Measurements from ENCODE around the gene JAK3. TPM values are rescaled to one million over a fixed set of nuclear protein-coding genes. Genes with fewer than 3 reads are reported as not detected.

Gene JAK3
- total and polyA plus RNA-seq, 8 donors, result 0.89 to 50.2 (median 2.9) TPM

DNA sequence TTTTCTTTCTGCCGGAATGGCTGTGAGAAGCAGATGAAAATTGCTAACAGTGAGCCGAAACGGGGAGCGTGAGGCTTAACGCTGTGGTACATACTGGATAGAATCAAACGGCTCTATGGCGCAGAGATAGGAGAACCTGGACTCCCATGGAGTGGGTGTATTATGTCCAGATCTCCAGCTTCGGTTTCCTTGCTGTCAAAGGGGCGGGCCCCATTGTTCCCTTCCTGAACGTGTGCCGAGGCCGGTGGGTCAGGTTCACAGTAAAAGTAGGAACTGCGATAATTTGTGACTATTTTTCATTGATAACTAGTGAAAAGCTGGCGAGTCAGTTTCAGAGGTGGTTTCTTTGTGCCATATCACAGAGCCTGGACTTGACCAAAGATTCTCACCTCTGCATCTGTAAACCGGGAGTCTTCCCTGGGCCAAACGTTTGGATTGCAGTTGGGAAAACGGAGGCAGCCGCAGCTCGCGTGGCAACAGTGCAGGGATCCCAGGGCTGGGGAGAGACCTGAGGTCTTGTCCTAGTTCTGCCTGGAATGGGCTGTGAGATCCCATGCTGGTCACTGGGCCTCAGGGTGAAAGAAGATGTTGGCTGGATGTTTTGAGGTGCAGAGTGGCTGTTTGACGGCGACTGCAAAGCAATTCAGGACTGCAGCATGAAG, 12.7 kb upstream of the JAK3 start:
- no peaks in the 10 kb centered on the region for H3K9me3 ChIP-seq
- peaks cover 33 to 62% (median 51%) of the 10 kb centered on the region in 4 donors for H3K4me1 ChIP-seq
- TF ChIP-seq EP300 (IDR thresholded peaks at IDR 0.05), result no peak
- no peak for TF ChIP-seq POLR2AphosphoS5 (IDR thresholded peaks at IDR 0.05)
- TF ChIP-seq POLR2A (IDR thresholded peaks at IDR 0.05), result no peak
- TF ChIP-seq, protein P1, sequence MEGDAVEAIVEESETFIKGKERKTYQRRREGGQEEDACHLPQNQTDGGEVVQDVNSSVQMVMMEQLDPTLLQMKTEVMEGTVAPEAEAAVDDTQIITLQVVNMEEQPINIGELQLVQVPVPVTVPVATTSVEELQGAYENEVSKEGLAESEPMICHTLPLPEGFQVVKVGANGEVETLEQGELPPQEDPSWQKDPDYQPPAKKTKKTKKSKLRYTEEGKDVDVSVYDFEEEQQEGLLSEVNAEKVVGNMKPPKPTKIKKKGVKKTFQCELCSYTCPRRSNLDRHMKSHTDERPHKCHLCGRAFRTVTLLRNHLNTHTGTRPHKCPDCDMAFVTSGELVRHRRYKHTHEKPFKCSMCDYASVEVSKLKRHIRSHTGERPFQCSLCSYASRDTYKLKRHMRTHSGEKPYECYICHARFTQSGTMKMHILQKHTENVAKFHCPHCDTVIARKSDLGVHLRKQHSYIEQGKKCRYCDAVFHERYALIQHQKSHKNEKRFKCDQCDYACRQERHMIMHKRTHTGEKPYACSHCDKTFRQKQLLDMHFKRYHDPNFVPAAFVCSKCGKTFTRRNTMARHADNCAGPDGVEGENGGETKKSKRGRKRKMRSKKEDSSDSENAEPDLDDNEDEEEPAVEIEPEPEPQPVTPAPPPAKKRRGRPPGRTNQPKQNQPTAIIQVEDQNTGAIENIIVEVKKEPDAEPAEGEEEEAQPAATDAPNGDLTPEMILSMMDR (IDR thresholded peaks at IDR 0.05), result no peak
- peak in 1 of 2 donors; percentile 41 for DNase-seq
- peak overlapping the region; percentile 87 to 98 (median 94) for H3K27ac ChIP-seq
- WGBS, 5 donors, result 1 to 2% (median 1%) methylated on average over 15 to 22 of the region's 22 CpGs
- peak overlapping the region; percentile 94 to 100 (median 98) for H3K4me3 ChIP-seq
- H3K36me3 ChIP-seq, result peaks cover 32 to 48% (median 44%) of the 10 kb centered on the region in 4 donors
- H3K27me3 ChIP-seq, result no peaks in the 10 kb centered on the region
- intact Hi-C loops (cut with DNase I; ENCODE audit: low total_unique reads), result loop anchor here (5.0 to 10.0 kb wide), 2 partner anchors 77 to 134 kb away; no protein-coding TSS in a partner anchor

DNA sequence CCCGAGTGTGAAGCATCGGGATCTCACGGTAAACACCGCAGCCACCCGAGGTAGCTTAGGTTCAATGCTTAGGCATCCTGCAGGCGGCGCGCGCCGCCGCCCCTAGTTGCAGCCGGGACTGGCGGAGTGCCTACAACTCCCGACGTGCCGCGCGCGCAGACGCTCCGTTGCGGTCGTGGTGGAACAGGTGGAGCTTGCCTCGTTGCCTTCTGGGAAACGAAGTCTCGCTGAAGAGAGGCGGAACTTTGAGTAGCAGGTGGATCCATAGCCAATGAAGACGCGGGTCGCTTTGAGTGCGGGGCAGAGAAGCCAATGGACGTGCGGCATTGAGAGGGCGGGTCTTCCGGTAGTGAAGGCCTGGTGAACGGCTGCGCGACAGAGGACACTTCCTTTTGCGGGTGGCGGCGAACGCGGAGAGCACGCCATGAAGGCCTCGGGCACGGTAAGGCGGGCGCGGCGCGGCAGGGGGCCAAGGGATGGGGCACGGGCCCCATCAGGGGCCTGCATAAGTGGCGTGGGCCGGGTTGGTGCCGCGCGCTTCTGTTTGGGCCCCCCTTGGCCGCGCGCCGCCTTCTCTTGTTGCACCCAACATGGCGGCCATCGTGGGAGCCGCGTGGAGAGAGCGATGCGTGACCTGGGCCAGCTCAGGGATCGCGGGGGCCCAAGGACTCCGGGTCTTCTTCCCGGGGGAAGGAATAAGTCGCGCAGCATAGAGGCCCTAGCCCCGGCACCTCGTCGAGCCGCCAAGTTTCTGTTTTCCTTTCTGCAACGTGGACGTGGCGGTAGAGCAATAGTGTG, 11.9 kb upstream of the JAK3 start, which contains the start of gene RPL18A:
Gene RPL18A (plus strand): TSS at position 378 of the 798 bp plus-strand sequence. CDS start 47 bp downstream, at position 425.
- H3K4me3 ChIP-seq, result peak within 1 kb of the TSS; percentile 94 to 100 (median 98)
- DNase-seq, result peak; percentile 99 to 100
- H3K36me3 ChIP-seq, result peaks cover 32 to 41% (median 37%) of the 10 kb centered on the region in 4 donors
- H3K27me3 ChIP-seq, result no peaks in the 10 kb centered on the region
- 0% methylated on average over 24 to 80 of the region's 80 CpGs for WGBS, 5 donors
- TF ChIP-seq EP300 (IDR thresholded peaks at IDR 0.05) (no peak), POLR2AphosphoS5 (IDR thresholded peaks at IDR 0.05) (peak; percentile 86 to 99 (median 97)), POLR2A (IDR thresholded peaks at IDR 0.05) (peak in 2 of 4 donors; percentile 53 to 80)
- TF ChIP-seq, protein P1 (IDR thresholded peaks at IDR 0.05), result peak in 5 of 7 experiments; percentile 73 to 95 (median 76)
- intact Hi-C loops (cut with DNase I; ENCODE audit: low total_unique reads), result loop anchor here (5.0 to 10.0 kb wide), 2 partner anchors 78 to 135 kb away; no protein-coding TSS in a partner anchor
- H3K4me1 ChIP-seq, result peaks cover 33 to 59% (median 49%) of the 10 kb centered on the region in 4 donors
- no peaks in the 10 kb centered on the region for H3K9me3 ChIP-seq
- peak within 1 kb of the TSS; percentile 87 to 98 (median 94) for H3K27ac ChIP-seq

DNA sequence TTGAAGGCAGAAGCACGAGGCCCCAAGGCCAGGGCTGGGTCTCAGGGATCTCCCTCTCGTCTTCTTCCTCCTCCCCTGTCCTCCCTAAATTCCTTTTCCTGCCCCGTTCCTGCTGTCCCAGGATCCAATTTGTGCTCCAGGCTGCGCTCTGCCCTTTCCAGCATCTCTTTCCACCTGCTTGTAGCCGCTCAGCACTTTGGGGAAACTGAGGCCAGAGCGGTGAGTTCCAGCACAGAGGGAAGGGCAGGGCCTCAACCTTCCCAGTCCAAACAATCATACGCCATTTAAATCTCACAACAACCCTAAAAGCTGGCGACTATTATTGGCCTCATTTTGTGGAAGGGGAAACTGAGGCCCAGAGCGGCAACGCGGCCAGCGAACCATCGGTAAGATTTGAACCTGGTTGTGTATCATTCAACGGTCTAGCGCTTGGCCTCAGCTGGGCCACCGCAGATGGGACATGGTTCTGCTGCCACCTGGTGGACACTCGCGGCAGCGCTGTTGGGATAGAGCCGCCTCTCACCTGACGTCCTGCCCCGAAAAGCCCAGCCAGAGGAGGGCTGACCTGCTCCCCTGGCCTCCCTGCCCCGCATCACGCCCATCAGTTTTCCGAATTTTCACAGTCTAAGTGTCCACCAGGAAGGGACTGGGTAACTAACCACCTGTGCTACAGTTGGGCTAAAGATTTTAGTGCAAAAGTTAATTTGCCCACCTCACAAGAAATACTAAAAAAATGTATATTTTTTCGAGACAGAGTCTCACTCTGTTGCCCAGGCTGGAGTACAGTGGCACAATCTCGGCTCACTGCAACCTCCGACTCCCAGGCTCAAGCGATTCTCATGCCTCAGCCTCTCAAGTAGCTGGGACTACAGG, 7.7 kb upstream of the JAK3 start:
- Histone ChIP-seq H3K27ac (no peak overlapping the region), H3K9me3 (no peaks in the 10 kb centered on the region), H3K27me3 (no peaks in the 10 kb centered on the region), H3K36me3 (no peaks in the 10 kb centered on the region), H3K4me1 (peaks cover under 1 to 23% (median 11%) of the 10 kb centered on the region in 4 donors), H3K4me3 (no peak overlapping the region)
- TF ChIP-seq, protein P1 (IDR thresholded peaks at IDR 0.05), result peak in 5 of 7 experiments; percentile 91 to 99 (median 98)
- TF ChIP-seq EP300 (IDR thresholded peaks at IDR 0.05) (no peak), POLR2AphosphoS5 (IDR thresholded peaks at IDR 0.05) (peak in 1 of 3 donors; percentile 76)
- 13 to 16% (median 14%) methylated on average over 27 to 29 of the region's 29 CpGs for WGBS, 5 donors
- intact Hi-C loops (cut with DNase I; ENCODE audit: low total_unique reads), result no loop called here
- peak; percentile 93 for DNase-seq
